GOT3 (cell line): ENCODE data around the gene KTN1.

ENCODE experiments used
- DNase-seq: peaks from one replicate; lab custom pipeline; 2025; ENCODE audit warnings: mixed read lengths; lab: John Stamatoyannopoulos, UW

The KTN1 gene

GRCh38 chr14:55673048-55673447 lies 93.0 kb downstream of the KTN1 start:
- DNase-seq, result no peak

GRCh38 chr14:55681096-55681495 lies 101.1 kb downstream of the KTN1 start:
- no peak for DNase-seq

DNA sequence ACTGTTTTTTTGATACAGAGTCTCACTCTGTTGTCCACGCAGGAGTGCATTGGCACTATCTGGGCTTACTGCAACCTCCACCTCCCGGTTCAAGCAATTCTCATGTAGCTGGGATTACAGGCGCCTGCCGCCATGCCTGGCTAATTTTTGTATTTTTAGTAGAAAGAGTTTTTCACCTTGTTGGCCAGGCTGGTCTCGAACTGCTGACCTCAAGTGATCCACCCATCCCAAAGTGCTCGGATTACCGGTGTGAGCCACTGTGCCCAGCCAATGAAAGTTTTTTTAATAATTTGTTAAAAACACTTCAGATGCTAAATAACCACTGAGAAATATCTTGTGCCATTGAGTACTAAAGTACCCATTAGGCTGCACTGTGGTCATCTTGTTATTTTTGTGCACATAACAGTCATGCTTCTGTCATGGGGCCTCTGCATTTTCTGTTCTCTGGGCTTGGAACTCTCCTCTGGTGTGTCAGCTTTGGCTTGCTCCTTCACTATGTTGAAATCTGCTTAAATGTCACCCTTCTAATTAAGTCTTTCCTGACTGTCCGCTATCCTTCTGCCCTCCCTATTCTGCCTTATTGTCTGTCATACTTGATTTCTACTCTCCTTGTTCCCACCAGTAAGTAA lies 105.1 kb downstream of the KTN1 start:
- no peak for DNase-seq

DNA sequence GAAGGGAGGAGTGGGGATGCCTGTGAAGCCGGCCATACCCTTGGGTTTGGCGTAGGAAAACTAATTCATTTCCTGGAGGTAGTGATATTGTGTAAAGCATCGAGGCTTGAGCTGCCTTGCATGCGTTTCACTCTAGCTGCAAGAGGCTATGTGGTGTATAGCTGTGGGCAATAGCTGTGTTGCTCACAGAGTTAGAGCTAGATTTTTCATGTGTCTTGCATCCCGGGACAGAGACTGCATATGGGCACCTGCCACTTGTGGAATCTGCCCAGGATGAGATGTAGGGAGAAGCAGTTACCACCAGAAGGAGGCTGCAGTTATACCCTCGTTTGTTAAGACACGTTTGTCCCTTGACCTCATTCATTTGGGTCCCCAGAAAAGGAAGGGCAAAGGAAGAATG lies 106.7 kb downstream of the KTN1 start:
- no peak for DNase-seq

DNA sequence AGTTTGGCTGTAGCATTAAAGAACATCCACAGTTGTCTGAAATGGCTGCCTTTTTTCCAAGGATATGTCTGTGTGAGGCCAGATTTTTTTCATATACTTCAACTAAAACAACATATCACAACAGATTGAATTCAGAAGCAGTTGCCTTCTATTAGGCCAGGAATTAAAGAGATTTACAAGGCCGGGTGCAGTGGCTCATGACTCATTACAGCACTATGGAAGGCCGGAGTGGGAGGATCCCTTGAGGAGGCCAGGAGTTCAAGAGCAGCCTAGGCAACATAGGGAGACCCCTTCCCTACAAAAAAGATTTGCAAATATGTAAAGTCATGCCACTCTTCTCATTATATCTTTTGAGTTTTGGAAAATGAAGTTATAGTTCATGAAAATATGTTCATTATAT lies 108.6 kb downstream of the KTN1 start:
- DNase-seq, result no peak

- no peak for DNase-seq
Observed at GRCh38 chr14:55689981-55690871, 110.2 kb downstream of the KTN1 start.

GRCh38 chr14:55691659-55692058 lies 111.7 kb downstream of the KTN1 start:
- DNase-seq, result no peak

DNA sequence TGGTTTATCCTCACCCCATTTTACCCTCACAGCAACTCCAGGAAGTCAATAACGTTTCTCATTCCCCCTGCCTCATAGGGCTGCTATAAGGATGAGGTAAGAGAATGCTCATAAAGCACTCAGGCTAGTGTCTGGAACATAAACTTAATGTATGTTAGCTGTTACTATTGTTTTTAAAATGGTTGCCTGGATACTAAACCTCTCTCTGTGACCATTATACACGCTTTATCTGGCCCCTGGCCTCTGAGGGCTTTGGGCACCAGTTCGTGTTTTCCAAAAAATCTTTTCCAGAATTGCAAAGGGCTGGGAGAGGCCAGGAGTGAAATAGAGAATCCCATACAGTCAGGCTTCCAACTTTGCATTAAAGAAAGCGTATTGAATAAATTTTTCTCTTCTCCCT lies 113.9 kb downstream of the KTN1 start:
- DNase-seq, result no peak

- DNase-seq, result no peak
Observed at GRCh38 chr14:55697414-55697861, 117.4 kb downstream of the KTN1 start.

DNA sequence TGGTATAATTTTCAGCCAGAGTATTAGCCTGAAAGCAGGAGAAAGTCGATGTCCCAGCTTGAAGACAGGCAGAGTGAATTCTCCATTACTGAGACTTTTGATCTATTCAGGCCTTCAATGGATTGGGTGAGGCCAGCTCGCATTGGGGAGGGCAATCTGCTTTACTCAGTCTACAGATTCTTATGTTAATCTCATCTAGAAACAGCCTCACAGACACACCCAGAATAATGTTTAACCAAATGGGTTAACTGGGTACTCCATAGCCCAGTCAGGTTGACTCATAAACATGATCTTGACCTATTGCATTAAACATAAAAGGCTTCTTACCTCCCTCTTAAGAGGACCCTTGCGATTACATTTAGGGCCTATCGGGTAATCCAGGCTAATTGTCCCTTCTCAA lies 118.0 kb downstream of the KTN1 start:
- no peak for DNase-seq

DNA sequence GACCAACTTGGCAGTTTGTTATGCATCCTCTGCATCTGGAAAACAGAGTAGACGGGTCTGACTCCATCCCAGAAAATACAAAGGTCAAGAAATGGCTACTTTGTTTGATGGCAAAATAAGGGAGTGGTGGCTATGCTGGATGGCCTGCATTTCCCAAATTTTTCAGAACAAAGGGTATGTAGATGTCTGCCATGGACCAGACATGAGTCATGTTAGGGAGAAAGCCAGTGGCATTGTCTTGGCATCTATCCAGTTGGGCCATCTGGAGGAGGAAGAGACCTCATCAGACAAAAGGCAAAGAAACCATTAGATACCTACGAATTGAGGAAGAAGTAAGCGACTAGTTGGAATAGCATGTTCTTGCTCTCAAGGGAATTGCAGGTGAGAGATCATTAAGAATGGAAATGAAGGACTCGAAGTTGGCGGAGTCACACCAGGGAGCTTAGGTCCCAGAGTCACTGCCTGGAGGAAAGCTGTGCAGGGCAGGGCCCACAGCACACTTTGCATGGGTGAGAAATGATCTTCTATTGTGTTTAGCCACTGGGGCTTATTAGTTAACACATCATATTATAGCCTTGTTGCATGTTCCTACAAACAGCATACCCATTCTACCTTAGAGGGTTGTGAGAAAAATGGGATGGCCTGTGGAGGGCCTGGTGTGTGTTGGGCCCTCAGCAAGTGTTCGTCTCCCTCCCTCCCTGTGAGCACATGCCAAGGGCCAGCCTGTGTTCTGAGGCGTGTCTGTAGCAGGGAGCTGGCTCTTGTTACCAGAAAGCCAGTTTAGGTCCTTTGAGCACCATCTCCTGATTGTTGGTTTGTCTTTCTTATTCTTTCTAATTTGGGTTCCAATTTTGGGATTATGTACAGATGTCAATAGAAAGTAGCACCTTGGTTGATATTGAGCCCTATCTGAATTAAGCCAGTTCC lies 119.4 kb downstream of the KTN1 start:
- no peak for DNase-seq

DNA sequence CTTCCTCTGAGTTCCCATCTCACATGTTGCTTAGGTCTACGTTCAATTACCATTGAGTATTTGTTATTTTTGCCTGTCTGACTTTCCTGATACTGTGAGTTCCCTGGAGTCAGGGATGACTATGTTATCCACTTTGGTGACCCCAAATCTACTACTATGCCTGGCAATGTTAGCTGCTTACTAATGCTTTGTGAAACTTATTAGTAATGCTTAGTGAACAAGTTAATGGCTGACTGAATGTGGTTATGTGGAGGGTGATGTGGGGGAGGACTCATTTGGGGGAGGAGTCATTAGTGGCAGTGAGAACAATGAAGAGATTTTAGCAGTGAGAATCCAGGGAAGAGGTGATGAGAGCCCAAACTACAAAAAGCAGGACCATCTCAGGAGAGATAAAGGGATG lies 121.6 kb downstream of the KTN1 start:
- no peak for DNase-seq

- no peak for DNase-seq
Observed at GRCh38 chr14:55702511-55702910, 122.5 kb downstream of the KTN1 start.

GRCh38 chr14:55704654-55705053 lies 124.6 kb downstream of the KTN1 start:
- DNase-seq, result no peak

DNA sequence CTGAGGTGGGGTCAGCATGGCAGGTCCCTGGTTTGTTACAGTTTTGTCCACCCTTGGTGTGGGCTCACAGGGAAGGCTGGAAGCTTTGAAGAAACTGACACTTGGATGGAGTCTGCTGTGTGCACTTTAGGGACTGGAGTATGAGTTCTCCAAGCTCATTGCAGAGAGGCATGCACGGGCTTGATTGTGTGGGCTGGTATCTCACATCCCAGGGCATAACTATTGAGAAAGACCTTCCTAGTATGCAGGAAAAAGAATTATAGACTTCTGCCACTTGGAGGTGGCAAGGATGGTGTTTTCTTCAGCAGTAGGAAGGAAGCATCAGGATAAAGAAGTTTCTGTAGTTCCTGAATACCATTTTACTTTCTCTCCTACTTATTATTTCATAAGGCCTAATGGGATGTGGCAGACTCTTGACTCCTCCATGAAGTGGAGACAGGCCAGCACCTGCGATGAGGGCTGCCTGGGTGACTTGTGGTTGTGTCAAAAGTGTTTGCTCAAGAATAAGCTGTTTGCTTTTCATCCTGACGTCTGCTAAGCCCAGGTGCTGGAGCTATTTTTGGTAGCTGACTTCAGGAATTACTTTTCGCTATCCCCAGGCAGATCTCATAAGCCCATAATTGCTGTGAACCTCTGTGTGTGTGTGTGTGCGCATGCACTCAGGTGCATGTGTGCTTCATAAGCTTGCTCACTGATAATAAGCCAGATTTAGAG lies 125.8 kb downstream of the KTN1 start:
- no peak for DNase-seq

DNA sequence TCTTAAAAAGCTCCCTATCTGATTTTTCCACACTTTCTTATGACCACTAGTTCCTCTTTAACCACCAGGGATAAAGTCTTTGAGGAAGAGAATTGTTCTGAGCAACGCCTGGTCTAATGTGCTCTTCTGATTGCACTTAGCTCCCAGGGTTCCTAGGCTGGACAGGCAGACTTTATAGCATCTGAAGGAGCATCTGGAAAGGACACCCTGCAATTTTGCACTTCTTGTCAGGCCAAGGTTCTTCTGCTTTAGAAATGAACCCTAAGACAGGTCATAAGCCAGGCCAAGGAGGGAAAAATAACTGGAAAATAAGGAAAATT lies 126.3 kb downstream of the KTN1 start:
- no peak for DNase-seq

DNA sequence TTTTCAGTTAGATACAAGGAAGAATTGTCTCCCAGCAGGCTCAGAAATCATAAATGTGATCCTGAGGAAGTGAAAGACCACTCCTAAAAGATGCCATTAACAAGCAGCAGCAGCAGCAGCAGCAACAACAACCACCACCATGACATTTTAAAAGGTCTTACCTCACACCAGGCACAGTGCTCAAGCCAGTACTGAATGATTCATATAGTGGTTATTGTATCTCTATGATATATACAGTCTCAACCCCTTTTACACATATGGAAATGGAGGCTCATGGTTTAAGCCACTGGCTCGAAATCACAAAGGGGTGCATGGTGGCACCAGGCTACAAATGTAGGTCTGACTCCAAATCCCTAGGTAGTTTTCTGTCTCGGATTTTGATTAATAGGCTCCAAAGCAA lies 126.9 kb downstream of the KTN1 start:
- DNase-seq, result no peak

DNA sequence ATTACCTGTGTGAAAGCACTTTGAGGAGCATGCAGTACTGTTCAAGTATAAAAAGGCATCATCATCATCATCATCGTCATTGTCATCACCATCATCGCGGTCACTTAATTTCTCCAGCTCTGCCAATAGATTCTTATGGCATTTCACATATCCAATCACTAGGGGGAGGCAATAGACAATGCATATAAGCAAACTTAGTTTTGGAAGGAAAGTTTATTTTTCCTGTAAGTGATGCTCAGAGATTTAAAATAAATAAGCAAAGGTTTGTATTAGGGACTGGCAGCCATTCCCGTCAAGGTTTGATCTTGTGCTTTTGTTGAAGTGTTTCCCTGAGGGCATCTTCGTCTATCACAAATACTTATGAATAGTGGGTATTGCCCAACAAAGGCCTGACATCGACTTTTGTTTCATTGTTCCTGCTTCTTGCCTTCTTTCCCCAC lies 127.4 kb downstream of the KTN1 start:
- DNase-seq, result no peak

DNA sequence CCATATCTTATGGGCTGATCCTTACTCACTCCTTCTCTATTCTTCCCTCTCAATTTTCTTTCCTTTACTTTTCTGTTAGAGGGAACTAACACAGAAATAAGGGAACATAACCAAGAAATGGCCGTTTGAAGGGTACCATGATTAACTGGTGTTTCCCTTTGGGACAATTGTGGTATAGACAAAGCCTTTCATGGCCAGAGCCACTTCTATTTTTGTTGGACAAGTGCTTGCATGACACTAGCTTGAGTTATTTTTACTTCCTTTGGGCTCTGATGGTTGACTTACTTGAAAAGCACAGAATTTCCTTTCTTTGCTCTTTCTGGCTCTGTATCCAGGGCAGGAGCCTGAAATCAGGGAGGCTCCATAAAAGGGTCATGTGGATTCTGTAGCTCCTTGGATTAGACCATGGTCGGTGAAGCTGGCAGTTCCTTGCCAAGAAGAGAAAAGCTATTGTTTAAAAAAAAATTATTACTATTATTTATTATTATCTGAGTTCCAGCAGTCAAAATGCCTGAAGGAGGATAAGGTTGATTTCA lies 130.6 kb downstream of the KTN1 start:
- no peak for DNase-seq

DNA sequence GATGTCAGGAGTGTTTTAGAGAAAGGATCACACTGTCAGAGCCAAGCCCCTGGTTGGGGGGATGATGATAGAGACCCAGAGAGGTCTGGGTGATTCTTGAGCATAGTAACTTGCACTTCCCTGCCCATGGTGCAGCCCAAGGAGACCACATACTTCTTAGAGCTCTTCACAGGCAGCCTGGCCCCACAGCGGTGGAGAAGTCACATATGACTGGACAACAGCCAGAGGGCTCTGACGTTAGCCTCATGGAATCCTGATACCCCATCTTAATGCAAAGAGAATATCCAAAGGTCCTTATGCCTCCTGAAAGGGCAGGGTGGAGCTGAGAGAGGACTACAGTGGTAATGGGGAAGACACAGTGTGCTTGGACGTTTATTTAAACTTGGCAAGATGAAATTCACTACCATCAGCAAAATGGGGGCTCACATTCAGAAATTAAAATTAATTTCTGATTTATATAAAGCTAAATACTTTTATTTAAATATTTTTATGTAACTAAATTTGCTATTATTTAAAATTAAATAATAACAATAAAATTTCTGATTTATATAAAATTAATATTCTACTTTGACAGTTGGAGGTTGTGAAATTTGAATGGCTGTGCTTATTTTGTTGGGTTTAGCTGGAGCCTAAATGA lies 131.3 kb downstream of the KTN1 start:
- DNase-seq, result no peak

DNA sequence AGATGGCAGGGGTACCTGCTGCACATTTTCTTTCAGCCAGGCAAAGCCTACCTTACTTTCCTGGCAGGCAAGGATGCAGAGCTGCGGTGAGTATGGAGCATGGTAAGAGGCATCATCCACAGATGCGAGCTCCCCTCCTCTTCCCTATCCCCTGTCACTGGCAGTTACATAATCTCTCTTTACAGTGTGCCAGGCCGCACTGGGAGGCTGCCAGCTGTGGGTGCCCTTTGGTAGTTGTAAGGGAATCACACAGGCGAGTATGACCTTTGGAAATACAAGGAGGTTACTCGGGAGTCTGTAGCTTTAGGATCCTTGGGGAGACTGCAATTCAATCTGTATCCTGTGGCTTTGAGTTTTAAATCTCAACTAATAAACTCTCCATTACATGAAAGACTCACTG lies 132.5 kb downstream of the KTN1 start:
- DNase-seq, result no peak
